K562 (cell line): ENCODE results near the gene SESN2. TPM values are rescaled to one million over a fixed set of nuclear protein-coding genes. Genes with fewer than 3 reads are reported as not detected.

ENCODE experiments used
- ATF7 ChIP-seq: fragments of 450-650 bp; IDR thresholded peaks from 2 replicates; pipeline ENCODE4 v1.7.1; 2014; ENCODE audit warnings: mild to moderate bottlenecking, moderate library complexity
- CBFB ChIP-seq: sonication (generic); formaldehyde crosslinking; IDR thresholded peaks from 2 replicates; pipeline ENCODE4 v1.4.0; 2020; ENCODE audit warnings: mild to moderate bottlenecking, missing genetic modification reagents
- CXXC5 ChIP-seq: fragments of 250-450 bp; sonication (Bioruptor Pico); IDR thresholded peaks from 2 replicates; pipeline ENCODE4 v1.8.0; 2022; ENCODE audit warnings: inconsistent platforms, mild to moderate bottlenecking, moderate library complexity
- DMBX1 ChIP-seq: fragments of 250-450 bp; sonication (Bioruptor Pico); IDR thresholded peaks from 2 replicates; pipeline ENCODE4 v1.8.0; 2022; ENCODE audit warnings: inconsistent platforms, mild to moderate bottlenecking, moderate library complexity, borderline replicate concordance
- E2F3 ChIP-seq: fragments of 250-450 bp; sonication (Bioruptor Pico); IDR thresholded peaks from 2 replicates; pipeline ENCODE4 v1.4.0; 2020; ENCODE audit warnings: mild to moderate bottlenecking
- EP300 ChIP-seq: IDR thresholded peaks from 2 replicates; pipeline ENCODE4 v1.6.1; 2012; ENCODE audit warnings: low read length, improper control_type of control experiment
- FOXK1 ChIP-seq: sonication (generic); formaldehyde crosslinking; IDR thresholded peaks from 2 replicates; pipeline ENCODE4 v1.8.0; 2022; ENCODE audit warnings: missing genetic modification reagents, mild to moderate bottlenecking, borderline replicate concordance
- GABPB2 ChIP-seq: fragments of 250-450 bp; sonication (Bioruptor Pico); conservative IDR thresholded peaks from 2 replicates; pipeline ENCODE4 v1.5.1; 2021; ENCODE audit warnings: mild to moderate bottlenecking
- KAT7 ChIP-seq: sonication (generic); formaldehyde crosslinking; IDR thresholded peaks from 2 replicates; pipeline ENCODE4 v1.8.0; 2022; ENCODE audit warnings: missing genetic modification reagents, mild to moderate bottlenecking, borderline replicate concordance
- POLR3A ChIP-seq: IDR thresholded peaks from 2 replicates; pipeline ENCODE4 v1.6.1; 2011; ENCODE audit warnings: borderline replicate concordance, mild to moderate bottlenecking, moderate library complexity; ENCODE audit not compliant: insufficient read length, insufficient read depth; ENCODE audit errors: extremely low read depth
- RBFOX2 ChIP-seq: fragments of 200-400 bp; formaldehyde crosslinking; IDR thresholded peaks from 2 replicates; pipeline ENCODE4 v1.6.1; 2017; ENCODE audit warnings: low read depth, mild to moderate bottlenecking, low read length, moderate library complexity
- SMAD3 ChIP-seq: fragments of 450-650 bp; formaldehyde crosslinking; conservative IDR thresholded peaks from 2 replicates; pipeline ENCODE4 v1.4.0; 2020; ENCODE audit warnings: mild to moderate bottlenecking
- TARDBP ChIP-seq: fragments of 450-650 bp; IDR thresholded peaks from 2 replicates; pipeline ENCODE4 v1.6.1; 2016
- TBL1XR1 ChIP-seq, 2 experiments: IDR thresholded peaks; 2 replicates each; pipeline ENCODE4 v1.6.1; 2012; ENCODE audit warnings: improper control_type of control experiment in 2 of 2, low read length in 2 of 2, mild to moderate bottlenecking in 1 of 2
- TCF7 ChIP-seq: sonication (generic); IDR thresholded peaks from 2 replicates; pipeline ENCODE4 v1.6.1; 2016; ENCODE audit warnings: antibody characterized with exemption, borderline replicate concordance
- TFAM ChIP-seq: fragments of 250-450 bp; sonication (Bioruptor Pico); conservative IDR thresholded peaks from 2 replicates; pipeline ENCODE4 v1.5.0; 2021; ENCODE audit warnings: mild to moderate bottlenecking, moderate library complexity
- ZBTB1 ChIP-seq: sonication (generic); formaldehyde crosslinking; IDR thresholded peaks from 2 replicates; pipeline ENCODE4 v1.8.1; 2023; ENCODE audit warnings: missing genetic modification reagents, low read depth, mild to moderate bottlenecking, borderline replicate concordance
- ZFP36 ChIP-seq: fragments of 150-350 bp; IDR thresholded peaks from 2 replicates; pipeline ENCODE4 v1.6.1; 2018; ENCODE audit warnings: low read length, low read depth; ENCODE audit not compliant: partially characterized antibody
- ZNF212 ChIP-seq: fragments of 450-650 bp; formaldehyde crosslinking; IDR thresholded peaks from 2 replicates; pipeline ENCODE4 v1.4.0; 2020; ENCODE audit warnings: mild to moderate bottlenecking
- ZNF311 ChIP-seq: fragments of 250-450 bp; sonication (Bioruptor Pico); IDR thresholded peaks from 2 replicates; pipeline ENCODE4 v1.4.0; 2020; ENCODE audit warnings: mild to moderate bottlenecking, moderate library complexity
- ZNF764 ChIP-seq: fragments of 250-450 bp; sonication (Bioruptor Pico); IDR thresholded peaks from 2 replicates; pipeline ENCODE4 v1.4.0; 2020; ENCODE audit warnings: low read depth, mild to moderate bottlenecking, moderate library complexity
- polyA plus RNA-seq, 8 experiments: library from polyadenylated mRNA; depleted of rRNA in 4 of 8; stranded (reverse) in 5 of 8; unstranded in 3 of 8; fragments of >200 nt; fragmentation: Nextera tagmentation in 2 of 8; fragmentation: Illumina TruSeq in 1 of 8; extraction: Ambion mirVana in 2 of 8; extraction: Trizol in 1 of 8; gene quantifications; 2 replicates each; pipeline versions ENCODE4 v1.2.1 to v1.2.3, GENCODE V29; 2011 to 2014; ENCODE audit warnings: inconsistent platforms in 1 of 8, missing spikeins in 1 of 8
- total RNA-seq, 7 experiments: library from RNA; depleted of rRNA in 6 of 7; stranded (reverse); fragments of >200 nt in 6 of 7; fragmentation: Illumina TruSeq in 2 of 7; extraction: Trizol in 2 of 7; gene quantifications; 2 replicates each; pipeline versions ENCODE4 v1.2.1 to v1.2.3, GENCODE V29; 2011 to 2021; ENCODE audit warnings: low replicate concordance in 1 of 7
- TF ChIP-seq, protein P1 (sequence below): fragments of 450-650 bp; IDR thresholded peaks from 2 replicates; pipeline ENCODE4 v1.6.1; 2016; ENCODE audit warnings: borderline replicate concordance
- TF ChIP-seq, protein P2 (sequence below): sonication (generic); formaldehyde crosslinking; IDR thresholded peaks from 2 replicates; pipeline ENCODE4 v1.8.0; 2023; ENCODE audit warnings: missing genetic modification reagents, mild to moderate bottlenecking, borderline replicate concordance

The SESN2 gene
- total and polyA plus RNA-seq, 9 of the 15 experiments (the other 6 are each of a cell fraction or from before 2014, with no cell fraction given), result 3.7 to 71.3 (median 16.8) TPM

GRCh38 chr1:28328228-28328648, 68.9 kb downstream of the SESN2 start (continued):
- TF ChIP-seq EP300 (no peak), ZNF764 (CRISPR knock-in tag) (no peak), TCF7 (no peak), E2F3 (CRISPR knock-in tag) (no peak), ZFP36 (no peak), DMBX1 (CRISPR knock-in tag) (no peak), ZNF311 (no peak), TBL1XR1 (IDR thresholded peaks at IDR 0.05; ENCODE audit: low read length in 2 of 2) (no peak), TARDBP (no peak), SMAD3 (CRISPR knock-in tag) (no peak), FOXK1 (CRISPR knock-in tag) (no peak), POLR3A (no peak), ZNF212 (CRISPR knock-in tag) (0 out of 2 replicates have a peak, but pooled peaks have one; percentile 7), GABPB2 (CRISPR knock-in tag) (no peak), ZBTB1 (CRISPR knock-in tag) (0 out of 2 replicates have a peak, but pooled peaks have one; percentile 41), CXXC5 (CRISPR knock-in tag) (no peak), KAT7 (CRISPR knock-in tag) (peak; percentile 87; the same call in 1 of the 2 replicates), ATF7 (no peak), RBFOX2 (no peak), TFAM (no peak), CBFB (no peak)
- TF ChIP-seq, protein P1, sequence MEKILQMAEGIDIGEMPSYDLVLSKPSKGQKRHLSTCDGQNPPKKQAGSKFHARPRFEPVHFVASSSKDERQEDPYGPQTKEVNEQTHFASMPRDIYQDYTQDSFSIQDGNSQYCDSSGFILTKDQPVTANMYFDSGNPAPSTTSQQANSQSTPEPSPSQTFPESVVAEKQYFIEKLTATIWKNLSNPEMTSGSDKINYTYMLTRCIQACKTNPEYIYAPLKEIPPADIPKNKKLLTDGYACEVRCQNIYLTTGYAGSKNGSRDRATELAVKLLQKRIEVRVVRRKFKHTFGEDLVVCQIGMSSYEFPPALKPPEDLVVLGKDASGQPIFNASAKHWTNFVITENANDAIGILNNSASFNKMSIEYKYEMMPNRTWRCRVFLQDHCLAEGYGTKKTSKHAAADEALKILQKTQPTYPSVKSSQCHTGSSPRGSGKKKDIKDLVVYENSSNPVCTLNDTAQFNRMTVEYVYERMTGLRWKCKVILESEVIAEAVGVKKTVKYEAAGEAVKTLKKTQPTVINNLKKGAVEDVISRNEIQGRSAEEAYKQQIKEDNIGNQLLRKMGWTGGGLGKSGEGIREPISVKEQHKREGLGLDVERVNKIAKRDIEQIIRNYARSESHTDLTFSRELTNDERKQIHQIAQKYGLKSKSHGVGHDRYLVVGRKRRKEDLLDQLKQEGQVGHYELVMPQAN, result peak; percentile 56; the same call in 1 of the 2 replicates
- TF ChIP-seq, protein P2, sequence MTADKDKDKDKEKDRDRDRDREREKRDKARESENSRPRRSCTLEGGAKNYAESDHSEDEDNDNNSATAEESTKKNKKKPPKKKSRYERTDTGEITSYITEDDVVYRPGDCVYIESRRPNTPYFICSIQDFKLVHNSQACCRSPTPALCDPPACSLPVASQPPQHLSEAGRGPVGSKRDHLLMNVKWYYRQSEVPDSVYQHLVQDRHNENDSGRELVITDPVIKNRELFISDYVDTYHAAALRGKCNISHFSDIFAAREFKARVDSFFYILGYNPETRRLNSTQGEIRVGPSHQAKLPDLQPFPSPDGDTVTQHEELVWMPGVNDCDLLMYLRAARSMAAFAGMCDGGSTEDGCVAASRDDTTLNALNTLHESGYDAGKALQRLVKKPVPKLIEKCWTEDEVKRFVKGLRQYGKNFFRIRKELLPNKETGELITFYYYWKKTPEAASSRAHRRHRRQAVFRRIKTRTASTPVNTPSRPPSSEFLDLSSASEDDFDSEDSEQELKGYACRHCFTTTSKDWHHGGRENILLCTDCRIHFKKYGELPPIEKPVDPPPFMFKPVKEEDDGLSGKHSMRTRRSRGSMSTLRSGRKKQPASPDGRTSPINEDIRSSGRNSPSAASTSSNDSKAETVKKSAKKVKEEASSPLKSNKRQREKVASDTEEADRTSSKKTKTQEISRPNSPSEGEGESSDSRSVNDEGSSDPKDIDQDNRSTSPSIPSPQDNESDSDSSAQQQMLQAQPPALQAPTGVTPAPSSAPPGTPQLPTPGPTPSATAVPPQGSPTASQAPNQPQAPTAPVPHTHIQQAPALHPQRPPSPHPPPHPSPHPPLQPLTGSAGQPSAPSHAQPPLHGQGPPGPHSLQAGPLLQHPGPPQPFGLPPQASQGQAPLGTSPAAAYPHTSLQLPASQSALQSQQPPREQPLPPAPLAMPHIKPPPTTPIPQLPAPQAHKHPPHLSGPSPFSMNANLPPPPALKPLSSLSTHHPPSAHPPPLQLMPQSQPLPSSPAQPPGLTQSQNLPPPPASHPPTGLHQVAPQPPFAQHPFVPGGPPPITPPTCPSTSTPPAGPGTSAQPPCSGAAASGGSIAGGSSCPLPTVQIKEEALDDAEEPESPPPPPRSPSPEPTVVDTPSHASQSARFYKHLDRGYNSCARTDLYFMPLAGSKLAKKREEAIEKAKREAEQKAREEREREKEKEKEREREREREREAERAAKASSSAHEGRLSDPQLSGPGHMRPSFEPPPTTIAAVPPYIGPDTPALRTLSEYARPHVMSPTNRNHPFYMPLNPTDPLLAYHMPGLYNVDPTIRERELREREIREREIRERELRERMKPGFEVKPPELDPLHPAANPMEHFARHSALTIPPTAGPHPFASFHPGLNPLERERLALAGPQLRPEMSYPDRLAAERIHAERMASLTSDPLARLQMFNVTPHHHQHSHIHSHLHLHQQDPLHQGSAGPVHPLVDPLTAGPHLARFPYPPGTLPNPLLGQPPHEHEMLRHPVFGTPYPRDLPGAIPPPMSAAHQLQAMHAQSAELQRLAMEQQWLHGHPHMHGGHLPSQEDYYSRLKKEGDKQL (CRISPR knock-in tag), result 0 out of 2 replicates have a peak, but pooled peaks have one; percentile 23
